Breast epithelium (tissue), 3 donors: ENCODE data around the gene DCAF15.

Source experiments
- POLR2A ChIP-seq: fragments of 450-650 bp; IDR thresholded peaks from one replicate; pipeline ENCODE4 v1.6.1; 2016; ENCODE audit warnings: antibody characterized with exemption, mild to moderate bottlenecking, moderate library complexity
- POLR2AphosphoS5 ChIP-seq, 3 donors: sonication (generic); formaldehyde crosslinking; IDR thresholded peaks; one replicate each; pipeline ENCODE4 v1.6.1; 2017; ENCODE audit warnings: antibody characterized with exemption in 3 of 3

GRCh38 chr19:13968999-13969398 lies 16.7 kb downstream of the DCAF15 start:
- no peak for TF ChIP-seq POLR2A
- TF ChIP-seq POLR2AphosphoS5 (IDR thresholded peaks at IDR 0.05) = no peak
